Measurements from ENCODE around the gene DDAH1. TPM values are rescaled to one million over a fixed set of nuclear protein-coding genes. Genes with fewer than 3 reads are reported as not detected.

The DDAH1 gene
- total RNA-seq, 1 donor = 88.9 TPM

DNA sequence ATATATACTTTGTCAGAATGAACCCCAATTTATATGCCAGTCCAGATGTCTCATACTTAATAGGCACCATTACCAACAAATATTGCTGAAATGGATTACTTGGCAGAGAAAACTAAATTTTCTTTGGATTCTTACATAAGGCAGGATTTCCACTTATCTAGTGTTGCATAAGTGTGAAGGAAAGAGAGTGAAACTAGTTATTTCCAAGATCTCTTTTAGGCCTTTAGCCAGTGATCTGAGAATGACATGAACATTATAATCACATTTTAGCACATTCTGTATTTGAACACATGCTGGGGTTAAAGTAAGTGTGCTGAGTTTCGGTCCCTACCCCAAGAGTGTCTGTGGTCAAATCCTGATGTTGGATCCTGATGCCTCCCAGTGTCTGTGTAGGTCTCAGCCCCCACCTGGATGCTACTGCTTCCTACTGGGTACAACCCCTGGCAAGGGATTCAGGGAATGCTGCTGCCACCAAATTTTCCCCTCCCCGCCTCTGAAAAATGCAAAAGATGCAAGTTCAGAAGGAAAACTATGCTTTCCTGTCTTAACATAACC, 11.2 kb downstream of the DDAH1 start:
- TF ChIP-seq, protein P1, sequence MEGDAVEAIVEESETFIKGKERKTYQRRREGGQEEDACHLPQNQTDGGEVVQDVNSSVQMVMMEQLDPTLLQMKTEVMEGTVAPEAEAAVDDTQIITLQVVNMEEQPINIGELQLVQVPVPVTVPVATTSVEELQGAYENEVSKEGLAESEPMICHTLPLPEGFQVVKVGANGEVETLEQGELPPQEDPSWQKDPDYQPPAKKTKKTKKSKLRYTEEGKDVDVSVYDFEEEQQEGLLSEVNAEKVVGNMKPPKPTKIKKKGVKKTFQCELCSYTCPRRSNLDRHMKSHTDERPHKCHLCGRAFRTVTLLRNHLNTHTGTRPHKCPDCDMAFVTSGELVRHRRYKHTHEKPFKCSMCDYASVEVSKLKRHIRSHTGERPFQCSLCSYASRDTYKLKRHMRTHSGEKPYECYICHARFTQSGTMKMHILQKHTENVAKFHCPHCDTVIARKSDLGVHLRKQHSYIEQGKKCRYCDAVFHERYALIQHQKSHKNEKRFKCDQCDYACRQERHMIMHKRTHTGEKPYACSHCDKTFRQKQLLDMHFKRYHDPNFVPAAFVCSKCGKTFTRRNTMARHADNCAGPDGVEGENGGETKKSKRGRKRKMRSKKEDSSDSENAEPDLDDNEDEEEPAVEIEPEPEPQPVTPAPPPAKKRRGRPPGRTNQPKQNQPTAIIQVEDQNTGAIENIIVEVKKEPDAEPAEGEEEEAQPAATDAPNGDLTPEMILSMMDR (IDR thresholded peaks at IDR 0.05; ENCODE audit: insufficient read depth, low read length) = no peak
- peak; percentile 62 for DNase-seq (ENCODE audit: low read depth)
- H3K4me3 ChIP-seq (ENCODE audit: low read depth, low read length) = no peak overlapping the region

GRCh38 chr1:85452948-85453347, 12.0 kb downstream of the DDAH1 start:
- DNase-seq (ENCODE audit: low read depth) = no peak

GRCh38 chr1:85451236-85451830, 13.6 kb downstream of the DDAH1 start:
- no peak for DNase-seq (ENCODE audit: low read depth)
- TF ChIP-seq, protein P1 (IDR thresholded peaks at IDR 0.05; ENCODE audit: insufficient read depth, low read length) = no peak

More at GRCh38 chr1:85452948-85453347, 12.0 kb downstream of the DDAH1 start:
- H3K4me3 ChIP-seq (ENCODE audit: low read depth, low read length) = no peak overlapping the region
- TF ChIP-seq, protein P1 (IDR thresholded peaks at IDR 0.05; ENCODE audit: insufficient read depth, low read length) = no peak

DNA sequence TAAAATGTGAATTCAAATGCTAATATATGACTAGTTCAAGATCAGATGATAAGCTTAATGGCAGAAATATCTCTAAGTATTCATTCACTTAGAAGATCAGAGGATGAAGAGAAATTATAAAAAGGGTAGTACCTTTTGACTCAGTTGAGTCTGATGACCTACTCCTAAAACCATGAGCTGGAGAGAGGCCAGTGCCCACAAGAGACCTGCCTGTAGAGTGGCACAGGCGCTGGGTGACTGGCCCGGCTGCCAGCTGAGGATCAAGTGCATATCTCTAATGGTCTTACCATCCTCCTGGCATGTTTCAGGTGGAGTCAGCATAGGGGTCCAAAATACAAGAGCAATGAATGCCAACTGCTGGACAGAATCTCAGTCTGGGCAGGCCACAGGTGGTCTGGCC, 14.1 kb downstream of the DDAH1 start:
- DNase-seq (ENCODE audit: low read depth) = no peak
- H3K4me3 ChIP-seq (ENCODE audit: low read depth, low read length) = no peak overlapping the region
- TF ChIP-seq, protein P1 (IDR thresholded peaks at IDR 0.05; ENCODE audit: insufficient read depth, low read length) = no peak

More at GRCh38 chr1:85451236-85451830, 13.6 kb downstream of the DDAH1 start:
- no peak overlapping the region for H3K4me3 ChIP-seq (ENCODE audit: low read depth, low read length)

DNA sequence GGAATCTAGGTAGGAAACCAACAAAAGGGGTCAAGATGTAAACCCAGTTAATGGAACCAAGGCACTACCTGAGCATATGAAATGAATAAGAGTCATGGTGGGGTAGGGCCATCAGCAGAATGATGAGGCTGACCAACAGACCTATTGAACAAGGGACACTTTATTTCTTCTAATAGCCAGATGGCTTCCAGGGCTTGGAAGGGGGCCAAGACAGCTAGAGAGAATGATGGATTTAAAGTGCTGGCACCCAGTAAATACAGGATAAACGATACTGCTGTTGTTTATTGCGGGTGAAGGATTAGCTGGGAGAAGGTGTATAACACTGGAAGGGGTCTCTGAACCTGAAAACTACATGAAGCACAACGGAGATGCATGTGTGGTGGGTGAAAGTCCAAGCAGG, 15.6 kb downstream of the DDAH1 start:
- TF ChIP-seq, protein P1 (IDR thresholded peaks at IDR 0.05; ENCODE audit: insufficient read depth, low read length) = no peak

GRCh38 chr1:85448358-85448757, 16.6 kb downstream of the DDAH1 start:
- TF ChIP-seq, protein P1 (IDR thresholded peaks at IDR 0.05; ENCODE audit: insufficient read depth, low read length) = no peak
- H3K4me3 ChIP-seq (ENCODE audit: low read depth, low read length) = no peak overlapping the region
- DNase-seq (ENCODE audit: low read depth) = peak; percentile 73

More for the DNA sequence above, 15.6 kb downstream of the DDAH1 start:
- DNase-seq (ENCODE audit: low read depth) = no peak
- H3K4me3 ChIP-seq (ENCODE audit: low read depth, low read length) = no peak overlapping the region
